A549 (cell line): ENCODE data around the gene COL4A5. TPM values are rescaled to one million over a fixed set of nuclear protein-coding genes. Genes with fewer than 3 reads are reported as not detected.
A peak's percentile ranks its signal among the peaks of the same experiment; 100 is the strongest.

Experiments
- ATAC-seq, 2 experiments: fragments of 200-7000 bp in 1 of 2; fragments of >200 bp in 1 of 2; cut with Nextera tagmentation in 1 of 2; cut with Tn5 transposase in 1 of 2; 3 replicates each; pipeline versions ENCODE4 v1.8.0 to v1.9.1; 2018 to 2020; ENCODE audit warnings: mild to moderate bottlenecking in 1 of 2, moderate library complexity in 1 of 2
- CTCF ChIA-PET: fragments of 300-600 bp; sonication (Branson Sonifier 250); formaldehyde crosslinking; extraction: SDS; loops from one replicate; lab custom pipeline; 2021; ENCODE audit warnings: antibody characterized with exemption, inconsistent platforms; lab: Yijun Ruan, JAX
- POLR2A ChIA-PET: fragments of 350-600 bp; formaldehyde crosslinking; extraction: SDS; loops from one replicate; lab custom pipeline; 2021; ENCODE audit warnings: antibody characterized with exemption, inconsistent platforms; lab: Yijun Ruan, JAX
- DNase-seq, 2 experiments: peaks; one replicate each; pipeline versions ENCODE4 v3.0.0 to v3.0.0-alpha.2; 2011 to 2016; ENCODE audit warnings: low read depth in 1 of 2, low spot score in 1 of 2
- FAIRE-seq: peaks from 2 replicates; lab custom pipeline; 2011; peaks lifted over from hg19 to GRCh38; lab: Jason Lieb, UNC
- H3K27ac ChIP-seq, 2 experiments: fragments of >200 bp; sonication (Bioruptor Twin); formaldehyde crosslinking; 3 replicates each; pipeline ENCODE4 v1.5.1; 2016 to 2017
- H3K4me1 ChIP-seq: fragments of >200 bp; sonication (Bioruptor Twin); formaldehyde crosslinking; 3 replicates; pipeline ENCODE4 v1.6.1; 2016
- H3K4me2 ChIP-seq: fragments of >200 bp; sonication (Bioruptor Twin); formaldehyde crosslinking; 3 replicates; pipeline ENCODE4 v1.6.1; 2016
- H3K4me3 ChIP-seq: fragments of >200 bp; sonication (Bioruptor Twin); formaldehyde crosslinking; 3 replicates; pipeline ENCODE4 v1.5.1; 2016
- H3K9me3 ChIP-seq: fragments of >200 bp; sonication (Bioruptor Twin); formaldehyde crosslinking; 3 replicates; pipeline ENCODE4 v1.6.1; 2016
- CBX2 ChIP-seq: fragments of 200-600 bp; sonication (generic); IDR thresholded peaks from 2 replicates; pipeline ENCODE4 v1.6.1; 2016; ENCODE audit warnings: low read depth, mild to moderate bottlenecking, borderline replicate concordance
- CBX8 ChIP-seq: fragments of 200-600 bp; sonication (generic); IDR thresholded peaks from 2 replicates; pipeline ENCODE4 v1.6.1; 2016
- CHD2 ChIP-seq: fragments of 150-350 bp; IDR thresholded peaks from 2 replicates; pipeline ENCODE4 v1.6.1; 2014; ENCODE audit warnings: low read length; ENCODE audit not compliant: partially characterized antibody
- EHF ChIP-seq: fragments of 250-450 bp; sonication (Bioruptor Pico); IDR thresholded peaks from 2 replicates; pipeline ENCODE4 v1.5.0; 2020; ENCODE audit warnings: mild to moderate bottlenecking
- EHMT2 ChIP-seq: fragments of 200-600 bp; sonication (generic); IDR thresholded peaks from 2 replicates; pipeline ENCODE4 v1.6.1; 2016; ENCODE audit warnings: antibody characterized with exemption, low read depth, mild to moderate bottlenecking, moderate library complexity
- ESRRA ChIP-seq: fragments of 150-350 bp; IDR thresholded peaks from 2 replicates; pipeline ENCODE4 v1.6.1; 2014; ENCODE audit warnings: mild to moderate bottlenecking, low read length, borderline replicate concordance
- FOSB ChIP-seq: fragments of 250-450 bp; sonication (Bioruptor Pico); IDR thresholded peaks from 2 replicates; pipeline ENCODE4 v1.5.0; 2020; ENCODE audit warnings: mild to moderate bottlenecking, moderate library complexity
- FOSL2 ChIP-seq, 2 experiments: fragments of 450-650 bp in 1 of 2; fragments of >200 bp in 1 of 2; sonication (Bioruptor Twin) in 1 of 2; formaldehyde crosslinking; IDR thresholded peaks; 2 replicates each; pipeline versions ENCODE4 v1.5.0 to v1.6.1; 2016 to 2020; ENCODE audit warnings: mild to moderate bottlenecking in 1 of 2, moderate library complexity in 1 of 2
- HDAC2 ChIP-seq: fragments of 200-600 bp; sonication (generic); IDR thresholded peaks from 2 replicates; pipeline ENCODE4 v1.6.1; 2016
- HEYL ChIP-seq: fragments of 250-450 bp; sonication (Bioruptor Pico); IDR thresholded peaks from 2 replicates; pipeline ENCODE4 v1.8.0; 2021; ENCODE audit warnings: mild to moderate bottlenecking, moderate library complexity
- HOXA7 ChIP-seq: fragments of 250-450 bp; sonication (Bioruptor Pico); IDR thresholded peaks from 2 replicates; pipeline ENCODE4 v1.5.0; 2020; ENCODE audit warnings: mild to moderate bottlenecking, moderate library complexity
- HOXB5 ChIP-seq: fragments of 250-450 bp; sonication (Bioruptor Pico); IDR thresholded peaks from 2 replicates; pipeline ENCODE4 v1.5.0; 2020; ENCODE audit warnings: mild to moderate bottlenecking, moderate library complexity
- KDM5A ChIP-seq: fragments of 200-600 bp; sonication (generic); IDR thresholded peaks from 2 replicates; pipeline ENCODE4 v1.6.1; 2016; ENCODE audit warnings: antibody characterized with exemption, mild to moderate bottlenecking
- MAFK ChIP-seq: fragments of 450-650 bp; IDR thresholded peaks from 2 replicates; pipeline ENCODE4 v1.6.1; 2014; ENCODE audit not compliant: partially characterized antibody
- MAZ ChIP-seq: fragments of 150-350 bp; IDR thresholded peaks from 2 replicates; pipeline ENCODE4 v1.6.1; 2014; ENCODE audit warnings: antibody characterized with exemption, low read depth, low read length, borderline replicate concordance
- MYC ChIP-seq: IDR thresholded peaks from 2 replicates; pipeline ENCODE4 v1.6.1; 2012; ENCODE audit warnings: mild to moderate bottlenecking, inconsistent platforms, low read length, improper control_type of control experiment, borderline replicate concordance
- NFE2L2 ChIP-seq: fragments of 150-350 bp; conservative IDR thresholded peaks from 2 replicates; pipeline ENCODE4 v1.6.1; 2014; ENCODE audit warnings: low read length
- NPAS2 ChIP-seq: fragments of 250-450 bp; sonication (Bioruptor Pico); IDR thresholded peaks from 2 replicates; pipeline ENCODE4 v1.8.0; 2022; ENCODE audit warnings: mild to moderate bottlenecking, moderate library complexity, borderline replicate concordance
- NR3C1 ChIP-seq: fragments of >200 bp; sonication (Bioruptor Twin); formaldehyde crosslinking; IDR thresholded peaks from 3 replicates; pipeline ENCODE4 v1.6.1; 2017
- PHF8 ChIP-seq: fragments of 200-600 bp; sonication (generic); IDR thresholded peaks from 2 replicates; pipeline ENCODE4 v1.6.1; 2016; ENCODE audit warnings: low read depth, mild to moderate bottlenecking, antibody characterized with exemption, moderate library complexity, borderline replicate concordance
- RAD21 ChIP-seq, 2 experiments: fragments of >200 bp in 1 of 2; sonication (Bioruptor Twin) in 1 of 2; formaldehyde crosslinking in 1 of 2; IDR thresholded peaks in 1 of 2; conservative IDR thresholded peaks in 1 of 2; 2 replicates in 1 of 2; 3 replicates in 1 of 2; pipeline ENCODE4 v1.6.1; 2012 to 2018; ENCODE audit warnings: inconsistent platforms in 1 of 2
- RARB ChIP-seq: fragments of 250-450 bp; sonication (Bioruptor Pico); IDR thresholded peaks from 2 replicates; pipeline ENCODE4 v1.8.0; 2021; ENCODE audit warnings: mild to moderate bottlenecking, moderate library complexity
- RCOR1 ChIP-seq: fragments of 150-350 bp; IDR thresholded peaks from 2 replicates; pipeline ENCODE4 v1.6.1; 2014; ENCODE audit warnings: antibody characterized with exemption, low read length, low read depth
- RFX5 ChIP-seq: fragments of 450-650 bp; IDR thresholded peaks from 2 replicates; pipeline ENCODE4 v1.7.1; 2014; ENCODE audit warnings: antibody characterized with exemption, mild to moderate bottlenecking, moderate library complexity
- SMC3 ChIP-seq: fragments of >200 bp; sonication (Bioruptor Twin); formaldehyde crosslinking; IDR thresholded peaks from 3 replicates; pipeline ENCODE4 v1.6.1; 2018; ENCODE audit warnings: inconsistent platforms
- SREBF2 ChIP-seq: fragments of 450-650 bp; IDR thresholded peaks from 2 replicates; pipeline ENCODE4 v1.6.1; 2014; ENCODE audit warnings: mild to moderate bottlenecking, moderate library complexity
- TP53 ChIP-seq: fragments of 250-450 bp; sonication (Bioruptor Pico); IDR thresholded peaks from 2 replicates; pipeline ENCODE4 v1.5.0; 2021; ENCODE audit warnings: mild to moderate bottlenecking, moderate library complexity
- ZC3H11A ChIP-seq: fragments of 450-650 bp; IDR thresholded peaks from 2 replicates; pipeline ENCODE4 v1.6.1; 2014; ENCODE audit warnings: antibody characterized with exemption, mild to moderate bottlenecking
- ZFP36 ChIP-seq: fragments of 450-650 bp; IDR thresholded peaks from 2 replicates; pipeline ENCODE4 v1.6.1; 2014; ENCODE audit warnings: borderline replicate concordance; ENCODE audit not compliant: partially characterized antibody
- ZNF302 ChIP-seq: fragments of 250-450 bp; sonication (Bioruptor Pico); IDR thresholded peaks from 2 replicates; pipeline ENCODE4 v1.9.0; 2021; ENCODE audit warnings: inconsistent platforms, mild to moderate bottlenecking, moderate library complexity
- ZSCAN20 ChIP-seq: fragments of 250-450 bp; sonication (Bioruptor Pico); IDR thresholded peaks from 2 replicates; pipeline ENCODE4 v1.8.0; 2022; ENCODE audit warnings: mild to moderate bottlenecking, moderate library complexity
- WGBS: methylation state at CpG from one replicate; pipeline ENCODE4 v1.1.6; 2017; ENCODE audit errors: missing lambda C conversion rate; 5-methylcytosine and 5-hydroxymethylcytosine counted together
- polyA minus RNA-seq: library from RNA; depleted of rRNA, polyadenylated mRNA; stranded (reverse); fragments of >200 nt; gene quantifications from 2 replicates; pipeline ENCODE4 v1.2.3, GENCODE V29; 2011; rRNA and poly(A)+ RNA removed
- polyA plus RNA-seq, 4 experiments: library from polyadenylated mRNA; depleted of rRNA in 3 of 4; stranded (reverse); fragments of >200 nt; fragmentation: RNase III in 1 of 4; extraction: RNeasy Plus Mini Kit Qiagen cat#74134 plus additional on column Dnase treatment in 1 of 4; gene quantifications; 2 replicates in 3 of 4; 3 replicates in 1 of 4; pipeline ENCODE4 v1.2.3, GENCODE V29; 2011 to 2017
- TF ChIP-seq, protein P1 (sequence below): fragments of >200 bp; sonication (Bioruptor Twin); formaldehyde crosslinking; IDR thresholded peaks from 2 replicates; pipeline ENCODE4 v1.6.1; 2016
- TF ChIP-seq, protein P2 (sequence below): fragments of >200 bp; sonication (Bioruptor Twin); formaldehyde crosslinking; IDR thresholded peaks from 3 replicates; pipeline ENCODE4 v1.5.1; 2016
- TF ChIP-seq, protein P3 (sequence below): fragments of 150-350 bp; IDR thresholded peaks from 2 replicates; pipeline ENCODE4 v1.6.1; 2014; ENCODE audit warnings: low read depth, mild to moderate bottlenecking, low read length
- TF ChIP-seq, protein P4 (sequence below): fragments of 250-450 bp; sonication (Bioruptor Pico); IDR thresholded peaks from 2 replicates; pipeline ENCODE4 v1.5.0; 2020; ENCODE audit warnings: low read depth, mild to moderate bottlenecking, moderate library complexity
- TF ChIP-seq, protein P5 (sequence below): IDR thresholded peaks from 2 replicates; pipeline ENCODE4 v1.6.1; 2012

Gene COL4A5
- 48.6 and 67.8 TPM in 2 replicates for polyA plus RNA-seq (2011; rRNA removed)
- polyA plus RNA-seq (2012; cell fraction: cytosol; rRNA removed): 16.3 and 18.7 TPM in 2 replicates
- 114 and 140 TPM in 2 replicates for polyA plus RNA-seq (2012; cell fraction: nucleus; rRNA removed)
- 17.5 to 22.3 TPM (median 21.3 TPM) in 3 replicates for polyA plus RNA-seq (2017; fragmentation: RNase III; extraction: RNeasy Plus Mini Kit Qiagen cat#74134 plus additional on column Dnase treatment)
- 45.2 and 57.0 TPM in 2 replicates for polyA minus RNA-seq

DNA sequence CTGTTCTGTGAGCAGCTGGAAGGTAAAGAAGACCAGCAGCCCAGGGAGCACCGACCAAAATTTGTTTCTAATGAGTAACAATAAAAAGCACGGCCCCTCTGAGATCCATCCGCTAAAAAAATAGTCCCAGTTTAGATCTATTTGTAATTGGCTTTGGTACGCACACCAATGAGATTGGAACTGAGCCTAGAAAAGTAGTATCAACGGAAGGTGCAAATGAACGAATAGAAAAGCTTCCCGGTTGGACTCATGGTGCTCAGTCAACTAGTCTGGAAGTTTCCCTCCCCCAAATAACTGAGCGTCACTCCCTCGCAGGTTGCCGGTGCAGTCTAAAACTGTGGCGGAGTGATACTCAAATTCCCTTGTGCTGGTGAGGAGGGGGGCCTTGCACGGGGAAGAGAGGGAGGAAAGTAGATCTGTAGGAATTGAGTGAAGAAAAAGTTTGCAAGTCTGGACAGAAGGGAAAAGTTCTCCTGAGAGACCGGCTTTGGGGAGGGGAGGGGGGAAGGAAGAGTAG lies at the start of gene COL4A5:
Gene COL4A5 (plus strand): TSS at position 413 of the 517 bp plus-strand sequence. CDS start 288 bp downstream, outside the sequence.
- Histone ChIP-seq H3K4me2 (peak within 1 kb of the TSS; percentile 86), H3K9me3 (no peaks in the 10 kb centered on the region), H3K4me3 (peak within 1 kb of the TSS; percentile 90), H3K27ac (peak within 1 kb of the TSS; percentile 97), H3K4me1 (peaks cover 9% of the 10 kb centered on the region; the same call in 2 of the 3 replicates)
- peak; percentile 74 to 95 for DNase-seq
- no peak for FAIRE-seq
- WGBS: 1% methylated on average over 13 of the region's 13 CpGs
- CTCF ChIA-PET: interaction anchor here (0.7 to 2.6 kb wide), 2 partner anchors 127 to 215 kb away, joined by 3 to 15 read pairs; no protein-coding TSS in a partner anchor
- peak; percentile 87 to 91 for ATAC-seq
- POLR2A ChIA-PET: interaction anchor here (0.6 to 1.7 kb wide), 4 partner anchors 38 to 140 kb away, joined by 3 to 9 read pairs (median 4); no protein-coding TSS in a partner anchor
- TF ChIP-seq CBX2: no peak
- TF ChIP-seq TP53 (CRISPR knock-in tag): no peak
- no peak for TF ChIP-seq ZSCAN20 (CRISPR knock-in tag)
- TF ChIP-seq SREBF2: no peak
- TF ChIP-seq MAZ: no peak
- TF ChIP-seq EHMT2: no peak
- no peak for TF ChIP-seq ZNF302 (CRISPR knock-in tag)
- TF ChIP-seq NPAS2: no peak
- no peak for TF ChIP-seq EHF (CRISPR knock-in tag)
- TF ChIP-seq HOXA7 (CRISPR knock-in tag): no peak
- TF ChIP-seq RARB (CRISPR knock-in tag): no peak
- TF ChIP-seq ZFP36: no peak
- peak; percentile 60 for TF ChIP-seq CHD2
- no peak for TF ChIP-seq FOSB
- TF ChIP-seq, protein P1, sequence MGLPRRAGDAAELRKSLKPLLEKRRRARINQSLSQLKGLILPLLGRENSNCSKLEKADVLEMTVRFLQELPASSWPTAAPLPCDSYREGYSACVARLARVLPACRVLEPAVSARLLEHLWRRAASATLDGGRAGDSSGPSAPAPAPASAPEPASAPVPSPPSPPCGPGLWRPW: no peak
- TF ChIP-seq NFE2L2: no peak
- TF ChIP-seq ESRRA: no peak
- no peak for TF ChIP-seq NR3C1
- no peak for TF ChIP-seq CBX8
- TF ChIP-seq KDM5A: no peak
- TF ChIP-seq MAFK: no peak
- no peak for TF ChIP-seq RFX5
- peak; percentile 42; the same call in 1 of the 2 replicates for TF ChIP-seq MYC
- TF ChIP-seq, protein P2, sequence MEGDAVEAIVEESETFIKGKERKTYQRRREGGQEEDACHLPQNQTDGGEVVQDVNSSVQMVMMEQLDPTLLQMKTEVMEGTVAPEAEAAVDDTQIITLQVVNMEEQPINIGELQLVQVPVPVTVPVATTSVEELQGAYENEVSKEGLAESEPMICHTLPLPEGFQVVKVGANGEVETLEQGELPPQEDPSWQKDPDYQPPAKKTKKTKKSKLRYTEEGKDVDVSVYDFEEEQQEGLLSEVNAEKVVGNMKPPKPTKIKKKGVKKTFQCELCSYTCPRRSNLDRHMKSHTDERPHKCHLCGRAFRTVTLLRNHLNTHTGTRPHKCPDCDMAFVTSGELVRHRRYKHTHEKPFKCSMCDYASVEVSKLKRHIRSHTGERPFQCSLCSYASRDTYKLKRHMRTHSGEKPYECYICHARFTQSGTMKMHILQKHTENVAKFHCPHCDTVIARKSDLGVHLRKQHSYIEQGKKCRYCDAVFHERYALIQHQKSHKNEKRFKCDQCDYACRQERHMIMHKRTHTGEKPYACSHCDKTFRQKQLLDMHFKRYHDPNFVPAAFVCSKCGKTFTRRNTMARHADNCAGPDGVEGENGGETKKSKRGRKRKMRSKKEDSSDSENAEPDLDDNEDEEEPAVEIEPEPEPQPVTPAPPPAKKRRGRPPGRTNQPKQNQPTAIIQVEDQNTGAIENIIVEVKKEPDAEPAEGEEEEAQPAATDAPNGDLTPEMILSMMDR: no peak
- TF ChIP-seq, protein P3, sequence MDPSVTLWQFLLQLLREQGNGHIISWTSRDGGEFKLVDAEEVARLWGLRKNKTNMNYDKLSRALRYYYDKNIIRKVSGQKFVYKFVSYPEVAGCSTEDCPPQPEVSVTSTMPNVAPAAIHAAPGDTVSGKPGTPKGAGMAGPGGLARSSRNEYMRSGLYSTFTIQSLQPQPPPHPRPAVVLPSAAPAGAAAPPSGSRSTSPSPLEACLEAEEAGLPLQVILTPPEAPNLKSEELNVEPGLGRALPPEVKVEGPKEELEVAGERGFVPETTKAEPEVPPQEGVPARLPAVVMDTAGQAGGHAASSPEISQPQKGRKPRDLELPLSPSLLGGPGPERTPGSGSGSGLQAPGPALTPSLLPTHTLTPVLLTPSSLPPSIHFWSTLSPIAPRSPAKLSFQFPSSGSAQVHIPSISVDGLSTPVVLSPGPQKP: no peak
- TF ChIP-seq FOSL2 (IDR thresholded peaks at IDR 0.05): 0 out of 2 replicates have a peak, but pooled peaks have one; percentile 7
- no peak for TF ChIP-seq FOSL2 (CRISPR knock-in tag; IDR thresholded peaks at IDR 0.05)
- TF ChIP-seq, protein P4, sequence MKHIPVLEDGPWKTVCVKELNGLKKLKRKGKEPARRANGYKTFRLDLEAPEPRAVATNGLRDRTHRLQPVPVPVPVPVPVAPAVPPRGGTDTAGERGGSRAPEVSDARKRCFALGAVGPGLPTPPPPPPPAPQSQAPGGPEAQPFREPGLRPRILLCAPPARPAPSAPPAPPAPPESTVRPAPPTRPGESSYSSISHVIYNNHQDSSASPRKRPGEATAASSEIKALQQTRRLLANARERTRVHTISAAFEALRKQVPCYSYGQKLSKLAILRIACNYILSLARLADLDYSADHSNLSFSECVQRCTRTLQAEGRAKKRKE: no peak
- 0 out of 2 replicates have a peak, but pooled peaks have one; percentile 36 for TF ChIP-seq HOXB5
- no peak; a peak in 1 of 5 replicates for TF ChIP-seq RAD21 (conservative IDR thresholded peaks at IDR 0.05 in 1 of 2, IDR thresholded peaks at IDR 0.05 in 1 of 2)
- no peak for TF ChIP-seq HDAC2
- TF ChIP-seq SMC3: no peak
- TF ChIP-seq PHF8: no peak
- TF ChIP-seq, protein P5, sequence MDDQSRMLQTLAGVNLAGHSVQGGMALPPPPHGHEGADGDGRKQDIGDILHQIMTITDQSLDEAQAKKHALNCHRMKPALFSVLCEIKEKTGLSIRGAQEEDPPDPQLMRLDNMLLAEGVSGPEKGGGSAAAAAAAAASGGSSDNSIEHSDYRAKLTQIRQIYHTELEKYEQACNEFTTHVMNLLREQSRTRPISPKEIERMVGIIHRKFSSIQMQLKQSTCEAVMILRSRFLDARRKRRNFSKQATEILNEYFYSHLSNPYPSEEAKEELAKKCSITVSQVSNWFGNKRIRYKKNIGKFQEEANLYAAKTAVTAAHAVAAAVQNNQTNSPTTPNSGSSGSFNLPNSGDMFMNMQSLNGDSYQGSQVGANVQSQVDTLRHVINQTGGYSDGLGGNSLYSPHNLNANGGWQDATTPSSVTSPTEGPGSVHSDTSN: peak; percentile 83
- TF ChIP-seq HEYL: no peak
- TF ChIP-seq ZC3H11A: no peak
- TF ChIP-seq RCOR1: no peak
